G401 (cell line): ENCODE data around the gene RAB3B. TPM values are rescaled to one million over a fixed set of nuclear protein-coding genes. Genes with fewer than 3 reads are reported as not detected.
"Not testable (repeated sequence)": the region's sequence is repeated elsewhere in the genome, so short reads cannot be mapped to it uniquely, and the experiment has no call there.

Source experiments
- DNase-seq: peaks from one replicate; pipeline ENCODE4 v3.0.0-alpha.2; 2015; ENCODE audit warnings: low spot score
- in situ Hi-C: cut with HindIII; loops from 2 replicates; pipeline ENCODE4 v1.10.0; 2016; ENCODE audit warnings: low sequenced_read_pairs, mixed read lengths
- total RNA-seq: library from RNA; depleted of rRNA; stranded (reverse); fragments of >200 nt; shearing (Covaris generic); gene quantifications from 2 replicates; pipeline ENCODE4 v1.2.3, GENCODE V29; 2014; rRNA removed

The RAB3B gene
- 2.3 and 3.0 TPM in 2 replicates for total RNA-seq

GRCh38 chr1:51990478-51990965 lies at the start of gene RAB3B:
Gene RAB3B, minus strand, starts transcription at chr1:51990700. Its CDS starts 13,583 bp downstream, at chr1:51977117.
- DNase-seq, result peak; percentile 10
- in situ Hi-C loops, result no loop called here

- DNase-seq, result no peak
- in situ Hi-C loops, result no loop called here
These were observed 47.4 kb upstream of the RAB3B start for GRCh38 chr1:52037909-52038308.

- in situ Hi-C loops, result no loop called here
- no peak for DNase-seq
These were observed 46.9 kb upstream of the RAB3B start for GRCh38 chr1:52037402-52037814.

- DNase-seq, result no peak
- in situ Hi-C loops, result no loop called here
These were observed 43.5 kb upstream of the RAB3B start for GRCh38 chr1:52034050-52034384.

GRCh38 chr1:52033190-52034049 lies 42.9 kb upstream of the RAB3B start, which contains the start of gene KTI12:
Gene KTI12, minus strand, starts transcription at chr1:52033810. Its CDS starts 49 bp downstream, at chr1:52033761.
- peak; percentile 95 for DNase-seq
- in situ Hi-C loops, result no loop called here

- DNase-seq, result peak; percentile 41
- in situ Hi-C loops, result no loop called here
These were observed 42.3 kb upstream of the RAB3B start for GRCh38 chr1:52032785-52033131.

GRCh38 chr1:52032124-52032784 lies 41.8 kb upstream of the RAB3B start:
- in situ Hi-C loops, result no loop called here
- DNase-seq, result no peak

- in situ Hi-C loops, DNase-seq: not testable (repeated sequence)
These were observed 38.3 kb upstream of the RAB3B start for GRCh38 chr1:52028839-52029238.

- no peak for DNase-seq
- in situ Hi-C loops, result no loop called here
These were observed 37.8 kb upstream of the RAB3B start for GRCh38 chr1:52028328-52028727.

- no peak for DNase-seq
- in situ Hi-C loops, result no loop called here
These were observed 35.8 kb upstream of the RAB3B start for GRCh38 chr1:52026278-52026677.

- no peak for DNase-seq
- in situ Hi-C loops, result no loop called here
These were observed 31.6 kb upstream of the RAB3B start for GRCh38 chr1:52022133-52022532.

- in situ Hi-C loops, result no loop called here
These were observed 17.7 kb upstream of the RAB3B start for GRCh38 chr1:52008071-52008809.

GRCh38 chr1:52007215-52008002 lies 16.9 kb upstream of the RAB3B start:
- no peak for DNase-seq
- in situ Hi-C loops, result no loop called here

More at GRCh38 chr1:52008071-52008809, 17.7 kb upstream of the RAB3B start:
- DNase-seq, result no peak

- DNase-seq, in situ Hi-C loops: not testable (repeated sequence)
These were observed 15.6 kb upstream of the RAB3B start for GRCh38 chr1:52006081-52006553.

- in situ Hi-C loops, DNase-seq: not testable (repeated sequence)
These were observed 15.0 kb upstream of the RAB3B start for GRCh38 chr1:52005548-52005947.

- in situ Hi-C loops, result no loop called here
- no peak for DNase-seq
These were observed 13.4 kb upstream of the RAB3B start for GRCh38 chr1:52003877-52004276.

- in situ Hi-C loops, result no loop called here
- DNase-seq, result peak; percentile 79
These were observed 11.8 kb upstream of the RAB3B start for GRCh38 chr1:52002038-52002917.

GRCh38 chr1:51998701-51999100 lies 8.2 kb upstream of the RAB3B start:
- in situ Hi-C loops, result no loop called here

More at GRCh38 chr1:51998701-51999100, 8.2 kb upstream of the RAB3B start:
- no peak for DNase-seq
